PFSK-1 (cell line): Measurements from ENCODE around the gene RPL10A.

Experiments used
- FOXP2 ChIP-seq: optimal IDR thresholded peaks from 2 replicates; pipeline ENCODE3; 2011; ENCODE audit warnings: borderline replicate concordance, control low read depth, inconsistent platforms; ENCODE audit not compliant: insufficient read depth; ENCODE audit errors: extremely low read length, extremely low read depth
- POLR2AphosphoS5 ChIP-seq: IDR thresholded peaks from 2 replicates; pipeline ENCODE4 v1.6.1; 2012; ENCODE audit warnings: low read depth, mild to moderate bottlenecking, control low read depth, low read length, moderate library complexity
- REST ChIP-seq, 2 experiments: IDR thresholded peaks; 2 replicates each; pipeline versions ENCODE4 v1.6.1 to v1.8.0; 2011 to 2012; ENCODE audit warnings: low read depth in 2 of 2, low read length in 2 of 2, control low read depth in 1 of 2, inconsistent platforms in 1 of 2, mild to moderate bottlenecking in 1 of 2, moderate library complexity in 1 of 2; ENCODE audit not compliant: insufficient read depth in 1 of 2
- SIN3A ChIP-seq: IDR thresholded peaks from 2 replicates; pipeline ENCODE4 v1.6.1; 2012; ENCODE audit warnings: mild to moderate bottlenecking, low read length, moderate library complexity, borderline replicate concordance; ENCODE audit not compliant: insufficient read depth
- TAF1 ChIP-seq: IDR thresholded peaks from 2 replicates; pipeline ENCODE4 v1.6.1; 2012; ENCODE audit warnings: low read length, control low read depth, borderline replicate concordance; ENCODE audit not compliant: insufficient read depth

GRCh38 chr6:35436071-35436857 is 31.9 kb upstream of the RPL10A start:
- no peak for TF ChIP-seq REST (IDR thresholded peaks at IDR 0.05; ENCODE audit: insufficient read depth in 1 of 2, low read depth in 2 of 2, low read length in 2 of 2)
- no peak for TF ChIP-seq POLR2AphosphoS5
- no peak for TF ChIP-seq FOXP2
- TF ChIP-seq TAF1, result no peak
- TF ChIP-seq SIN3A, result no peak
